Measurements from ENCODE around the gene FBXO8.

FBXO8 gene

DNA sequence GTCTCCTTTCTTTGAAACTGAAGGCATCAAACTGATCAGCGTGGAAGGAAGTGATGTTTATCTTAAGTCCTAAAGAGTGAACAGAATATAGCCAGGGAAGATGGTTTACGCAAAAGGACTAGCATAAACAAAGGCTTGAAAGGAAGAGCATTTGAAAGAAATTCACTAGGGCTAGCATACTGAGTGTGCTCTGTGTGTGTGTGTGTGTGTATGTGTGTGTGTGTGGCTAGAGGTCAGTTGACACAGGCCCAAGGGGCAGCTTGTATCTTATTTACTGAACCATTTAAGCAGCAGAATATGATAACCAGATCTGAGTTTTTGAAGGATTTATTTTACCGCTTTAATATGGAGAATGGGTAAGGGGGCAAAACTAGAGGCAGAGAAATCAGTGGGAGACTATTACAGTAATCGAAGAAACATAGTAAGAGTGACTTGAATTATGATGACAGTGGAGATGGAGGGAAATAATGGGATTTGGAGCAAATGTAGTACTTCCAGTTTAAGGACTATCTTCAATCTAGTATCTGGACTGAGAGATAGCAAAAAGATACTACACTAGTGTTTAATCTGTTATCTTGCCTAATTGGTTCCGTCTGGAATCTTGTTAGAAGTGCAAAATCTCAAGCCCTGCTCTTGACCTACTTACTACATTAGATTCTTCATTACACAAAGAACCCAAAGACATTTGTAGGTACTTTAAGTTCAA, 37.2 kb upstream of the FBXO8 start:
- no peak overlapping the region for H3K4me3 ChIP-seq (ENCODE audit: low read depth in 1 of 2, low read length in 1 of 2)
- TF ChIP-seq, protein P1, sequence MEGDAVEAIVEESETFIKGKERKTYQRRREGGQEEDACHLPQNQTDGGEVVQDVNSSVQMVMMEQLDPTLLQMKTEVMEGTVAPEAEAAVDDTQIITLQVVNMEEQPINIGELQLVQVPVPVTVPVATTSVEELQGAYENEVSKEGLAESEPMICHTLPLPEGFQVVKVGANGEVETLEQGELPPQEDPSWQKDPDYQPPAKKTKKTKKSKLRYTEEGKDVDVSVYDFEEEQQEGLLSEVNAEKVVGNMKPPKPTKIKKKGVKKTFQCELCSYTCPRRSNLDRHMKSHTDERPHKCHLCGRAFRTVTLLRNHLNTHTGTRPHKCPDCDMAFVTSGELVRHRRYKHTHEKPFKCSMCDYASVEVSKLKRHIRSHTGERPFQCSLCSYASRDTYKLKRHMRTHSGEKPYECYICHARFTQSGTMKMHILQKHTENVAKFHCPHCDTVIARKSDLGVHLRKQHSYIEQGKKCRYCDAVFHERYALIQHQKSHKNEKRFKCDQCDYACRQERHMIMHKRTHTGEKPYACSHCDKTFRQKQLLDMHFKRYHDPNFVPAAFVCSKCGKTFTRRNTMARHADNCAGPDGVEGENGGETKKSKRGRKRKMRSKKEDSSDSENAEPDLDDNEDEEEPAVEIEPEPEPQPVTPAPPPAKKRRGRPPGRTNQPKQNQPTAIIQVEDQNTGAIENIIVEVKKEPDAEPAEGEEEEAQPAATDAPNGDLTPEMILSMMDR (IDR thresholded peaks at IDR 0.05): no peak
- no peaks in the 10 kb centered on the region for H3K9me3 ChIP-seq
- no peak overlapping the region for H3K27ac ChIP-seq
- no peaks in the 10 kb centered on the region for H3K27me3 ChIP-seq
- H3K4me1 ChIP-seq (ENCODE audit: control insufficient read depth in 1 of 2, insufficient read depth in 1 of 2, low read depth in 1 of 2, low read length in 1 of 2): no peaks in the 10 kb centered on the region
- peaks cover 32% of the 10 kb centered on the region for H3K36me3 ChIP-seq

DNA sequence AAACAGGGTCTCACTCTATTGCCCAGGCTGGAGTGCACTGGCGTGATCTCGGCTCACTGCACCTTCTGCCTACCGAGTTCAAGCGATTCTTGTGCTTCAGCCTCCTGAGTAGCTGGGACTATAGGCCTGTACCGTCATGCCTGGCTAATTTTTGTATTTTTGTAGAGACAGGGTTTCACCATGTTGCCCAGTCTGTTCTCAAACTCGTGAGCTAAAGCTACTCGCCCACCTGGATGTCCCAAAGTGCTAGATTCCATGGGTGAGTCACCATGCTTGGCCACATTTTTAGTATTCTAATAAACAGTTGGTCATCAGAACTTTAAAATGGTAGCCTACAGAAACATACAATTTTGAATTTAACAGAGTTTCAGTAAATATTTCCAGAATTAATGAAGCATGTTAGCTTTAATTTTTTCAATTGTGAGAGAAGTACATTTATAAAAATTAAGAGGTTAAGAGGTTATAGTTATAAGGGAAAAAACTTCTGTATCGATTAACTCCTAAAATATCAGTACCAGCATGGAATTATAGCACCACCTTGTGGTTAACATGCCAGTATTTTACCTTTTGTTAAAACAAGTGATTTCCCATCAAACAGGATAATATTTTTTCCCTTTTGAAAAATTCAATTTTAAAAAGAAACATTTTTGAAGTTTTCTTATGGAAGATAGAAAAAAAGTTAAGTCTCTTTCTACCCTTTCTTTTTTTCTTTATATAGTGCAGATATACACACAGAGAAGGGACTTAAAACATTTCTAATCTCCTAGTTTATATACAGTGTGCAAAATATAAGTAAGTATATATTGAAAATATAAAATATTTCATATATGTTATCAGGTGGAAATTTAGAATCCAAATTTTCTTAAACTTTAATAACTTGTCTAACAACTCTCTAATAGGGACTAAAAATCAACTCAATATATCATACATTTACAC, 35.6 kb upstream of the FBXO8 start:
- H3K4me1 ChIP-seq (ENCODE audit: control insufficient read depth in 1 of 2, insufficient read depth in 1 of 2, low read depth in 1 of 2, low read length in 1 of 2): no peaks in the 10 kb centered on the region
- H3K9me3 ChIP-seq: no peaks in the 10 kb centered on the region
- no peaks in the 10 kb centered on the region for H3K27me3 ChIP-seq
- peaks cover 36% of the 10 kb centered on the region for H3K36me3 ChIP-seq
- H3K4me3 ChIP-seq (ENCODE audit: low read depth in 1 of 2, low read length in 1 of 2): no peak overlapping the region
- H3K27ac ChIP-seq: no peak overlapping the region
- TF ChIP-seq, protein P1 (IDR thresholded peaks at IDR 0.05): peak; percentile 22

DNA sequence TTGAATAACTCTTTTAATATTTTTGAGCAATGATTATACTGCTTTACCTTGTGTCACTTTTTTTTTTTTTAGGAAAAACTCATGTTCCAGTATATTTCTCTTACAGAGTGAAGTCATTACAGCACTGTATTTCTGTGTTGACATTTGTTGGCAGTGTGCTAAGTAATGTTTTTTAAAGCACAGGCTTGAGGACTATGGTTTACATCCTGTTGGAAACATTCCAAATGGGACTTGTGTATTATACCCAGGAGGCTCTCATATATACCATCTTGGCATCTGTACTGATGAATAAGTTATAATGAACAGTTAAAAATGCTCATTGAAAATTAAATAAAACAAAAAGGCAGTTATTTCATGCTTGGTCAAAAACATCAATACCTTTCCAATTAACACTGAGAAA, 34.1 kb upstream of the FBXO8 start:
- Histone ChIP-seq H3K27me3 (no peaks in the 10 kb centered on the region), H3K4me1 (ENCODE audit: control insufficient read depth in 1 of 2, insufficient read depth in 1 of 2, low read depth in 1 of 2, low read length in 1 of 2) (no peaks in the 10 kb centered on the region), H3K4me3 (ENCODE audit: low read depth in 1 of 2, low read length in 1 of 2) (no peak overlapping the region), H3K36me3 (peaks cover 43% of the 10 kb centered on the region), H3K27ac (no peak overlapping the region), H3K9me3 (no peaks in the 10 kb centered on the region)
- TF ChIP-seq, protein P1 (IDR thresholded peaks at IDR 0.05): no peak

DNA sequence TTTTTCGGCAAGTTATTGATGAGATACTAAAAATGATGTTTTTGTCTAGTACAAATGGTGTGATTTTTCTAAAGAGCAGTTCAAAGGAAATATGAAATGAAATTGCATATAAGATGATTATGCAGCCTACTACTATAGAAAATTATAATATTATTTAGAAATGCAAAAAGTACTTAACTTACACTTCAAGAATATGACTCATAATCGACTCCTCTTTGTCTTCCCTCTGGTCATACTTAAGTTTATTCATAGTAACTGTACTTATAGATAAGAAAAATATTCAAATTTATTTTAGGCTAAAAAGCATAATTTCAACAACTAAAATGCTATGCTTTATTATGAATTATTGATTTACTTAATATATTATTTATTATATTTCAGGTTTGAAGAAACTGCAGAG, 33.5 kb upstream of the FBXO8 start:
- H3K27ac ChIP-seq: no peak overlapping the region
- H3K4me3 ChIP-seq (ENCODE audit: low read depth in 1 of 2, low read length in 1 of 2): no peak overlapping the region
- no peaks in the 10 kb centered on the region for H3K4me1 ChIP-seq (ENCODE audit: control insufficient read depth in 1 of 2, insufficient read depth in 1 of 2, low read depth in 1 of 2, low read length in 1 of 2)
- H3K27me3 ChIP-seq: no peaks in the 10 kb centered on the region
- H3K9me3 ChIP-seq: no peaks in the 10 kb centered on the region
- TF ChIP-seq, protein P1 (IDR thresholded peaks at IDR 0.05): no peak
- H3K36me3 ChIP-seq: peaks cover 49% of the 10 kb centered on the region

DNA sequence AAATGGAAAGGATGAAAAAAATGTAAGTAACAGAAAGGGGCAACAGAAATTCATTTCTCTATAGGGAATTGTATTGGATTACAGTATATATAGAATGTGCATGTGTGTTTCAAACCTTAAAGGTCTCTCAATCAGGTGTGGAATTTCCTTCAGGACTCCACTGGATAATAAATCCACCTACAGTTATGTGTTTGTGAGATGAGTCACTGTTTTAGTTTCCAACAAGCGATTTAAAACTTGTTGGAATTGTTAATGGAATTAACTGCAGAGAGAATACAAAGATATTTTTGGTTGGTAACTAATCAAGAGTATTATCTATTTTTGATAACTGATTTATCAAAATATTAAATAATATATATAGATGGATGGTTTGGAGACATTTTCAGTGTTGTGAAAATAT, 33.1 kb upstream of the FBXO8 start:
- no peak overlapping the region for H3K4me3 ChIP-seq (ENCODE audit: low read depth in 1 of 2, low read length in 1 of 2)
- H3K36me3 ChIP-seq: peaks cover 53% of the 10 kb centered on the region
- H3K27ac ChIP-seq: no peak overlapping the region
- no peaks in the 10 kb centered on the region for H3K9me3 ChIP-seq
- TF ChIP-seq, protein P1 (IDR thresholded peaks at IDR 0.05): no peak
- no peaks in the 10 kb centered on the region for H3K4me1 ChIP-seq (ENCODE audit: control insufficient read depth in 1 of 2, insufficient read depth in 1 of 2, low read depth in 1 of 2, low read length in 1 of 2)
- H3K27me3 ChIP-seq: no peaks in the 10 kb centered on the region

All from neutrophil (primary cell).